GM21723 (cell line): ENCODE data around the gene LGI1.
"Not testable (repeated sequence)": the region's sequence is repeated elsewhere in the genome, so short reads cannot be mapped to it uniquely, and the experiment has no call there.

Experiments used
- ATAC-seq: cut with Tn5 transposase; IDR thresholded peaks from one replicate; pipeline ENCODE4 v1.9.1; 2021; ENCODE audit warnings: mild to moderate bottlenecking, moderate library complexity; ENCODE audit not compliant: unreplicated experiment

LGI1 gene

GRCh38 chr10:93804200-93804599, 46.5 kb downstream of the LGI1 start:
- ATAC-seq = no peak

- ATAC-seq = no peak
These were observed 49.2 kb downstream of the LGI1 start for GRCh38 chr10:93806903-93807302.

GRCh38 chr10:93807371-93807770, 49.6 kb downstream of the LGI1 start:
- ATAC-seq = no peak

GRCh38 chr10:93812659-93813338, 55.1 kb downstream of the LGI1 start:
- ATAC-seq = no peak

GRCh38 chr10:93813507-93814465, 56.0 kb downstream of the LGI1 start:
- ATAC-seq = no peak

- no peak for ATAC-seq
These were observed 57.8 kb downstream of the LGI1 start for GRCh38 chr10:93815304-93816096.

GRCh38 chr10:93816123-93816747, 58.5 kb downstream of the LGI1 start:
- ATAC-seq = peak; percentile 79

- ATAC-seq = no peak
These were observed 60.4 kb downstream of the LGI1 start for GRCh38 chr10:93818086-93818485.

GRCh38 chr10:93819520-93819919, 61.8 kb downstream of the LGI1 start:
- no peak for ATAC-seq

GRCh38 chr10:93820434-93820833, 62.7 kb downstream of the LGI1 start:
- ATAC-seq = no peak

- no peak for ATAC-seq
These were observed 63.5 kb downstream of the LGI1 start for GRCh38 chr10:93821051-93821772.

GRCh38 chr10:93826355-93826754, 68.6 kb downstream of the LGI1 start:
- ATAC-seq = no peak

GRCh38 chr10:93827056-93827804, 69.5 kb downstream of the LGI1 start:
- ATAC-seq = no peak

- ATAC-seq = not testable (repeated sequence)
These were observed 73.3 kb downstream of the LGI1 start for GRCh38 chr10:93831065-93831464.

- ATAC-seq = no peak
These were observed 78.0 kb downstream of the LGI1 start for GRCh38 chr10:93835770-93836169.

- ATAC-seq = no peak
These were observed 80.1 kb downstream of the LGI1 start for GRCh38 chr10:93837822-93838221.

- no peak for ATAC-seq
These were observed 80.5 kb downstream of the LGI1 start for GRCh38 chr10:93838278-93838677.

- no peak for ATAC-seq
These were observed 84.2 kb downstream of the LGI1 start for GRCh38 chr10:93841961-93842360.

- no peak for ATAC-seq
These were observed 87.4 kb downstream of the LGI1 start for GRCh38 chr10:93844979-93845626.
